HG03045 (cell line): ENCODE results near the gene CLCNKB.
"Not testable (repeated sequence)": the region's sequence is repeated elsewhere in the genome, so short reads cannot be mapped to it uniquely, and the experiment has no call there.

Source experiments
- ATAC-seq: cut with Tn5 transposase; IDR thresholded peaks from one replicate; pipeline ENCODE4 v1.9.1; 2021; ENCODE audit warnings: mild to moderate bottlenecking, moderate library complexity; ENCODE audit not compliant: unreplicated experiment

CLCNKB gene

GRCh38 chr1:16055613-16056520 lies 12.3 kb downstream of the CLCNKB start:
- ATAC-seq = no peak

DNA sequence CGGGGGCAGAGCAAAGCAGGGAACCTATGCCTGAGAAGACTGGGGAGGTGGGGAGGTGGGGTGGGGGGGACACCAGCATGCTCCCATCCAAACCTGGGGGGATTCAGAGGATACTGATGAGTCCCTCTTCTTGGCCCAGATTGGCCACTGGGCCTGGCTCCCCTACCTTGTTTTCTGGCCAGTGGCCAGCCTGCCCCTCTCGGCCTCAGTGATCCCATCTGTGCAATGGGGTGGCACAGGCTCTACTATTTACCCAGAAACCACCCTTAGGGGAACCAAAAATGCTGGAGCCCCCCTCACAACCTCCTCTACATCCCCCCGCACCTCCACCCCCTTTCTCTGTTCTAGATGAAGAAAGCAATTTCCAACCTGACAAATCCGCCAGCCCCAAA lies 12.9 kb downstream of the CLCNKB start:
- ATAC-seq = not testable (repeated sequence)

GRCh38 chr1:16057314-16057915 lies 13.8 kb downstream of the CLCNKB start:
- not testable (repeated sequence) for ATAC-seq

GRCh38 chr1:16058394-16059120 lies 15.0 kb downstream of the CLCNKB start:
- not testable (repeated sequence) for ATAC-seq

DNA sequence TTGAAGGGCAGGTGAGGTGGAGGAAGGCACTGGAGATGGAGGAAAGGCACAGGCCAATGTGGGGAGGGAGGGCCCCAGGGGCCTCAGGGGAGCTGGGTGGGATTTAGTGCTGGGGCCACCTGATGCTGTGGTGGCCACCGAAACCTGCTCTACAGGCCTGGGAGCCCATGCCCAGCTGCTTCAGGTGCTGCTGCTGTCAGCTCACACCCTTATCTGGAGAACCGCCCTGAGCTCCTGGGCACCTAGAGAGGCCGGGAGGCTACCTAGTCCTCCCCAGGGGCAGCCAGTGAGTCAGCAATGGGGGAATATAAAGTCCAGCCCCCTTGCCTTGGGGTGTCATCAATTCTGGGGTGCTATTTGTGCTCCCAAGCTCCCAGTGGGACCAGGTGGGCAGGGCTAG lies 17.7 kb downstream of the CLCNKB start:
- no peak for ATAC-seq

DNA sequence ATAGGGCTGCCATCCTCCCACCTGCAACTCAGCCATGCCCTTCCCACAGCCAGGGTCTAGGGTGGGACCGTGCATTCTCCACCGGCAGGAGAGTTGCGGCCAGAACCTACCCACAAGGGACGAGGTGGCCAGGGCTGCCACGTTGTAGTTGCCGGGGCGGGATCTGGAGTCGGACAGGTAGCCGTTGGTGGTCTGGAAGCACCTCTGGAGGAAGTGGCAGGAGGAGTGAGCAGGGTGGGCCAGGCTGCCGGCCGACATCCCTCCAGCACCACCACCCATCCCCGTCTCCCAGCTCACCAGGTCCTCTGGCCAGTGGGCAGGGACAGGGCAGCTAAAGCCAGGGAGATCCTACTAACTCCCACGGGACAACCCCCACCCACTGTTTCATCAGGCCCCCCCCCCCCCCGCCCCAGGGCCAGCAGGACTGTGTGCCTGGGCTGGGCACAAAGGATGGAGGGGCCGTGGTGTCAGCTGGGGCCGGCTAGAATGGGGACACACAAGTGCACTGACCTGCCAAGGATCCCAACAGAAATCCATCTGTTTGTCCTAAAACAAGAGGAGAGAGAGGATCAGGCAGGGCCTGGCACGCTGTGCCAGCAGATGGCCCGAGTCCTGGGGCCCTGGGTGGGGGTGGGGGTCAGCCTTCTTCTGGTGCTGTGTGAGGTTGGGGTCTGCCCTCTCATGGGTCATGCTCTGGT lies 18.6 kb downstream of the CLCNKB start:
- ATAC-seq = not testable (repeated sequence)

- not testable (repeated sequence) for ATAC-seq
These were observed 19.1 kb downstream of the CLCNKB start for GRCh38 chr1:16062687-16063075.

DNA sequence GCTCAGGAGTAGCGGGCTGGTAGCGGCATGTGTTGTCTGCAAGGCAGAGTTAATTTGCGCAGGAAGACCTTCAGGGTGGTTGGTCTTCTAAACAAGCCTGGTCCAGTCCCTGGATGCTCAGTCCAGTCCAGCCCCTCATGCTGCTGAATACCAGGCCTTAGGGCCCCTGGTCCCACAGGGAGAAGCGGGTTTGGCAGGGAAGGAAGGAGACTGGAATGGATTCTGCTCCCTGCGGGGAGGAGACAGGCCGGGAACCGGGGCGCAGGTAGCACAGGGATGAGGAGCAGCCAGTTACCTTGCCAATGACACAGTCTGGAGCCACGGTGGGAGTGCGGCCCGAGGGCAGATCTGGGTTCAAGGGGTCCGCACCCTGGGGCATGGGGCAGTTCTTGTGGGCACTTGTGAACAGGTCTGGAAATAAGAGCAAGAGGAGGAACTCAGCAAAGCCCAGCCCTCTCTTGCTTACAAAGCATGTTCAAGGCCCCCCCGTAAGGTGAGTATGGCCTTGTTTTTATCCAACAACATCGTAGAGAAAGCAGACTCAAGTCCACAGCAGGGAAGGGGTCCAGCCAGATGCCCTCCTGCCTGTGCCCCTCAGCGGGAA lies 19.7 kb downstream of the CLCNKB start:
- no peak for ATAC-seq

DNA sequence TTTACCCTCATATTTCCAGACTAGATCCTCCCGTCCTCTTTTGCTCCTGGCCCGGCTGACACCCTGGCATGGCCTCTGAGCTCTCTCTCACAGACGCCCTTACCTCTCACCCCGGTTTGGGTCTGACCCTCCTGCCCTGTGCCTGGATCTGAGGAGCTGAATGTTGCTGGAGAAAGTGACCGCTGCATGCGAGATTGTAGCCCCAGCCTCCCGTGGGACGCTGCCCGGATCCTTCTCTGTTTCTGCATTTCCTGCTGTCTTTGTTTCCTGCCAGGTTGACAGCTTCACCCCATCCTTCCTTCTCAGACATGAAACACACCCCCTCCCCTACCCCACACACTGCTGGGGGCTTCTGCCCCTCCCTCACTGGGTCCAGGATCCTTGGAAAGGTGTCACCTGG lies 20.3 kb downstream of the CLCNKB start:
- no peak for ATAC-seq

DNA sequence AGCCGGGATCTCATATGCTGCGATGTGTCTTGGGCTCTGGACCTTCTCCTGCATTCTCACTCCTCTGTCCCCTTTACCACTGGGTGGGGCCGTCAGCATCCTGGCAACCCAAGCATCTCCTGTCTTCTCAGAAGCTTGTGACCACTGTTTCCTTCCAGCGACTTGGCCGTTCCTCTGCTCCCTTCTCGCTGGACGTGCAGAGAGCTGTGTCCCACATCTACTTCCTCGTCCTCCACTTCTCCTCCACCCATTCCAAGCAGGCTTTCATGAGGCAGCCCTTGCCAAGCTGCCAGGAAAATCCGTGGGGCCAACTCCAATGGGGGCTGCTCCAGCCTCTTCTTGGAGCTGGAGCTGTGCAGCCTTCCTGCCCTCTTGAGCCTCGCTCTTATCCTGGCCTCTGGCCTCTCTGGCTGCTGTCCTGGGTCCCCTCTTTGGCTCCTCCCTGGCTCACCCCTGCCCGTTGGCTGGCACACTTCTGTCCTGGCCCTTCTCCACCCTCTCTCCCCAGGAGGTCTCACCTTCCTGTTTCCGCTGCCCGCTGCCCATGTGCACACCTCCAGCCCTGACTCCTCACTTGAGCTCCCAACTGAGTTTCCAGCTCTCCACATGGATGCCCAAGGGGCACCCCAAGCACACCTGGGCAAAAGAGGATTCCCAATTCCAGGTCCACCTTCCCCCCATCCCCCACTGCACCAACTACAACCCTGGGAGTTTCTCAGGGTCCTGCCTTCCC lies 21.1 kb downstream of the CLCNKB start:
- no peak for ATAC-seq

- ATAC-seq = no peak
These were observed 21.6 kb downstream of the CLCNKB start for GRCh38 chr1:16065269-16065576.

- ATAC-seq = no peak
These were observed 22.7 kb downstream of the CLCNKB start for GRCh38 chr1:16066245-16066644.

DNA sequence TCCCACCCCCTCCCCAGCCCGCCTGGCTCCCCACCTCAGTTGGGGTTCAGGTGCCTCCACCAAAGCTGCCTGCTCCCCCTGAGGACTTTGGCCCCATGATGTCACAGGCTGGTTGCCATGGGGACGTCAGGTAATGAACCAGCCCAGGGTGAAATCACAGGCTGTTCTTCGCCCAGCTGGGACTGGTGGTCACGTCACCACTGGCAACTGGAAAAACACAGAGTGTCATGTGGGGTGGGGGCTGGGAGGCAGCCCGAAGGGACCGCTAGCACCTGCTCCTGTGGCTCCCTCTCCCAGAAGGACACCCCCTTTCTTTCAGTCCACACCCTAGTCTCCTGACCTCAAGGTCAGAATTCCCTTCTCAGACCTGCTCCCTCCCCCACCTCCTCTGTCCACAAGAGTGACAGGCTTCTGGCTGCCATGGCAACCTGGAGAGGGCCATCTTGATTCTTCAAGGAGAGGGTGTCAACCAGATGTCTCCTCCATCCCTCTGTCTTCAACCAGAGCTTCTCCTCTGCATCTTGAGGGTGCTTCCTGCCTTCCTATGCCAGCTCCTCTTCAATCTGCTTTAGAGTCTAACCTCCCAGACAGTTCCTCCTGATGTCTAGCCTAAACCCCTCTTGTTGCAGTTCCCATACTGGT lies 23.7 kb downstream of the CLCNKB start:
- no peak for ATAC-seq

DNA sequence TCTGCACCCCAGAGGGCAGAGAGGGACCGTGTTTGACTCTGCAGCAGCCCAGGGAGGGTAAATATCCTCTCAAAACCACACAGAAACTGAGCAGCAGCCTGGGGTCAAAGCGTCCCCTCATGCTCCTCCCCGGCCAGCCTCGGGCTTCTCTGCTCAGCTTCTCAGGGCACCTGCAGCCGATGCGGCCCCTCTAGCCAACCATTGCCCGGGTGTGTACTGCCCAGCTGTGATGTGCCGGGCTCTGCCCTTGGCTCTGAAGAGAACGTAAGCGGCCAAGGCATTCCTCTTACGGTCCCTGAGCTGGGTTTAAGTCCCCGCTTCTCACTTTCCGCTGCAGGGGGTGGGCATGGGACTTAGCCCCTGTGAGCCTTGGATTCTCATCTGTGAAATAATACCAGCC lies 24.4 kb downstream of the CLCNKB start:
- ATAC-seq = no peak

DNA sequence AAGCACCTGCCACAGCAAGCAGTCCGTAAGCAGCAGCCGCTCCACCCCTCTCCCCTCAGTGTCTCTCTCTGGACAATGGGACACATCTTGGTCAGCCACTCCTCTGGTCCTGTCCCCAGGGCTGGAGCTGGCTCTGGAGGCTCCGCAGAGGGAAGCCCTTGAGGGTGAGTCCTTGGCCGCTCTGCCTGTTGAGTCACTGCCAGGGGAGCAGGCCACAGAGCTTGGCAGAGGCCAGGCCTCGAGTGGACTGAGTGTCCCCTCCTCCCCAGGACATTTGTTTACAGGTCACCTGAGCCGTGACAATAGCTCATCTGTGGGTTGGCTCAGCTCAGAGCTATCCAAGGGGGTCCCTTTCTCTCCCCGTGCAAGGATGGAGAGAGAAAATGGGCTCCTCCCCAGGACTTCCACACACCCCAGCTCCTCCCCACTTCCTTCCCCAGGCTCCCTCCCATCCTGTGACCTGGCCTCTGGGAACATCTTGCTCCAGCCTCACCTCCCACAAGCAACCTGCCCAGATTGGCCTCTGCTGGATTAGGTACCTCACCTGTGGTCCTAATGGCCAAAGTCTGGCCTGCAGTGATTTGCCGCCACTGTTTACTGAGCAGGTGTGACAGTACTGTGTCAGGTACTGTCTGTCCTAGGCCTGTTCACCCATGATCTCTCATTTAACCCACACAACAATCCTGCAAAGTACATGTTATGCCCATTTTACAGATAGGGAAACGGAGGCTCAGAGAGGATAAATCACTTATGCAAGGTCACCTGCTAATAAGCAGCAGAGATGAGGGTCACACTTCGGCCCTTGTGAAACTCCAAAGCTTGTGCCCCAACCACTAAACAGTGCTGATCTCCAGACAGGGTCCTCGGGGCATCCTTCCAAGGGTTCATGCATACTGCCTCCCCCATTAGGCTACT lies 25.0 kb downstream of the CLCNKB start:
- ATAC-seq = no peak

- ATAC-seq = no peak
These were observed 27.2 kb downstream of the CLCNKB start for GRCh38 chr1:16070640-16071355.

DNA sequence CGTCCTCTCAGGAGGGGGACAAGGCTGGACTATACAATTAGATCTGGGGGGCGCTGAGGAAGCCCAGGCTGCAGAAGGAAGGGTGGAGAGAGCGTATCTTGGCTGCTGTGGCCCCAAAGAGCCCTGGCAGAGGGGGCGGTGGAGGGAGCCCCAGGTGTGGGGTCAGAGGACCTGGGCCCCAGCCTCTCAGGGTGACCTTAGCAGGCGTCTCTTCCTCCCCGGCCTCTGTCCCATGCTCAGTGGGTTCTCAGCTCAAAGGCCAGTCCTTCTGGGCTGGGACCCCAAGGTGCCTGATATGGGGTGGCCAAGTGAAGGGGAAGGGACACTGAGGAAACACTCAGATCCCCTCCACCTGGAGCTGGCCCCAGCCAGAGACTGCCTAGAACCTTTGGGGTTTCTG lies 28.0 kb downstream of the CLCNKB start:
- ATAC-seq = no peak

- no peak for ATAC-seq
These were observed 28.5 kb downstream of the CLCNKB start for GRCh38 chr1:16072095-16072494.
